GM12878 (cell line): ENCODE measurements around the gene CYBC1.

ENCODE experiments used
- EZH2 ChIP-seq: IDR thresholded peaks from 2 replicates; pipeline ENCODE4 v1.6.1; 2012; ENCODE audit warnings: low read depth, mild to moderate bottlenecking, control low read depth, inconsistent platforms, low read length, borderline replicate concordance; ENCODE audit not compliant: control insufficient read depth
- TF ChIP-seq, protein P1 (sequence below), 3 experiments: IDR thresholded peaks in 2 of 3; conservative IDR thresholded peaks in 1 of 3; 2 replicates each; pipeline ENCODE4 v1.5.1; 2011; ENCODE audit warnings: low read depth in 3 of 3, low read length in 3 of 3, mild to moderate bottlenecking in 3 of 3, control low read depth in 2 of 3, moderate library complexity in 2 of 3, inconsistent platforms in 1 of 3, mixed read lengths in 1 of 3; ENCODE audit not compliant: control insufficient read depth in 2 of 3, insufficient read depth in 1 of 3; ENCODE audit errors: extremely low read depth in 1 of 3

DNA sequence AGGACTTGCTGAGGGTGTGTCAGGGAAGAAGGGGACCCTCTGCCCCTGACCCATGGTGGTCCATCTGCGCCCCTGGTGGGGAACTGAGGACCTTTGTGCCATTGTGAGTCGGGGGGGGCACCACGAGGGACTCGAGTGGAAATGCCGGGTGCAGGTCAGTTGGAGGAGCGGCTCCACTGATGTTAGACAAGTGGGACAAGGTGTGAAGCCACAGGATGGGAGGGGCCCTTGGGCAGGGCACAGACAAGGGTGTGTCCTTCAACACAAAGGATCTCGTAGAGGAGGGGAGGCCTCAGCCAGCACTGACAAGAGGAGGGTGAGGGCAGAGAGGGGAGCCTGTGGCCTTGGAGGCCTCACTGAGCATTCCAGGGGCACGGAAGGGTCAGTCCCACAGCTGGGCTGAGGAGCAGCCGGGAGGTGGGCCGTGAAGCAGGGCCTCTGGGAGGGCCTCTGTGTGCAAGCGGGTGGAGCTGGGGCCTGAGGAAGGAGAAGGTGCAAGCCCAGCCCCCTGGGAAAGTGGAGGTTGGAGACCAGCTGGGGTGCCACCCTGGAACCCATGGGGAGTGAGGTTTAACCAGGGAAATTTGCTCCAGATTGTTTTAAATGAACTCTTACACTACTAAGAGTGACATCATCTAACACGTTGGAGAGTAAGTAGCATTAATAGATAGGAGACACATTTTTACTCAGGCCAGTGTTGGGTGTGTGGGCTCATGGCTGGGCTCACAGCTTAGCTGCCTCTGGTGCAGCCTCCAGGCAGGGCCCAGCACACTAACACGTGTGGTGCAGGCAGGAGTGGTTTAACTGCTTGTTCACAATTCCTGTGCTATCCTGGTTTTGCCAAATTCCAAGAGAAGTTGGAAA lies 35.9 kb upstream of the CYBC1 start:
- TF ChIP-seq, protein P1, sequence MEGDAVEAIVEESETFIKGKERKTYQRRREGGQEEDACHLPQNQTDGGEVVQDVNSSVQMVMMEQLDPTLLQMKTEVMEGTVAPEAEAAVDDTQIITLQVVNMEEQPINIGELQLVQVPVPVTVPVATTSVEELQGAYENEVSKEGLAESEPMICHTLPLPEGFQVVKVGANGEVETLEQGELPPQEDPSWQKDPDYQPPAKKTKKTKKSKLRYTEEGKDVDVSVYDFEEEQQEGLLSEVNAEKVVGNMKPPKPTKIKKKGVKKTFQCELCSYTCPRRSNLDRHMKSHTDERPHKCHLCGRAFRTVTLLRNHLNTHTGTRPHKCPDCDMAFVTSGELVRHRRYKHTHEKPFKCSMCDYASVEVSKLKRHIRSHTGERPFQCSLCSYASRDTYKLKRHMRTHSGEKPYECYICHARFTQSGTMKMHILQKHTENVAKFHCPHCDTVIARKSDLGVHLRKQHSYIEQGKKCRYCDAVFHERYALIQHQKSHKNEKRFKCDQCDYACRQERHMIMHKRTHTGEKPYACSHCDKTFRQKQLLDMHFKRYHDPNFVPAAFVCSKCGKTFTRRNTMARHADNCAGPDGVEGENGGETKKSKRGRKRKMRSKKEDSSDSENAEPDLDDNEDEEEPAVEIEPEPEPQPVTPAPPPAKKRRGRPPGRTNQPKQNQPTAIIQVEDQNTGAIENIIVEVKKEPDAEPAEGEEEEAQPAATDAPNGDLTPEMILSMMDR (IDR thresholded peaks at IDR 0.05 in 2 of 3, conservative IDR thresholded peaks at IDR 0.05 in 1 of 3; ENCODE audit: control insufficient read depth in 2 of 3, extremely low read depth in 1 of 3, insufficient read depth in 1 of 3, low read depth in 3 of 3, low read length in 3 of 3), result no peak
- TF ChIP-seq EZH2, result no peak
